Fibroblast of pulmonary artery (primary cell): Measurements from ENCODE around the gene LMBR1L.
A peak's percentile ranks its signal among the peaks of the same experiment; 100 is the strongest.

Source experiments
- DNase-seq: peaks from one replicate; pipeline ENCODE4 v3.0.0-alpha.2; 2010; ENCODE audit warnings: low read depth
- H3K4me3 ChIP-seq: replicated peaks from 2 replicates; pipeline ENCODE4 v1.5.1; 2011; ENCODE audit warnings: low read depth, mild to moderate bottlenecking, control low read depth, low read length, moderate library complexity
- TF ChIP-seq, protein P1 (sequence below): IDR thresholded peaks from 2 replicates; pipeline ENCODE4 v1.5.1; 2011; ENCODE audit warnings: mild to moderate bottlenecking, control low read depth, low read length, inconsistent platforms; ENCODE audit errors: missing control alignments

The LMBR1L gene

DNA sequence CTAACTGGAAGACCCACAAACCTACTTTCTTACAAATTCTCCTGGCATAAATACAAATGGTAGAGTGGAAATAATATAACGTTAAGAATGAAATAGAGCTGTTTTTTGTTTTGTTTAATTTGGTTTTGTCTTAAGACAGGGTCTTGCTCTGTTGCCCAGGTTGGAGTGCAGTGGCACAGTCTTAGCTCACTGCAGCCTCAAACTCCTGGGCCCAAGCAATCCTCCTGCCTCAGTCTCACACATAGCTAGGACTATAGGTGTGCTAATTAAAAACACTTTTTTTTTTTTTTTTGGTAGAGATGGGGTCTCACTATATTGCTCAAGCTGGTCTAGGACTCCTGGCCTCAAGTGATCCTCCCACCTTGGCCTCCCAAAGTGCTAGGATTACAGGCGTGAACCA is 11.9 kb downstream of the LMBR1L start:
- no peak for DNase-seq
- TF ChIP-seq, protein P1, sequence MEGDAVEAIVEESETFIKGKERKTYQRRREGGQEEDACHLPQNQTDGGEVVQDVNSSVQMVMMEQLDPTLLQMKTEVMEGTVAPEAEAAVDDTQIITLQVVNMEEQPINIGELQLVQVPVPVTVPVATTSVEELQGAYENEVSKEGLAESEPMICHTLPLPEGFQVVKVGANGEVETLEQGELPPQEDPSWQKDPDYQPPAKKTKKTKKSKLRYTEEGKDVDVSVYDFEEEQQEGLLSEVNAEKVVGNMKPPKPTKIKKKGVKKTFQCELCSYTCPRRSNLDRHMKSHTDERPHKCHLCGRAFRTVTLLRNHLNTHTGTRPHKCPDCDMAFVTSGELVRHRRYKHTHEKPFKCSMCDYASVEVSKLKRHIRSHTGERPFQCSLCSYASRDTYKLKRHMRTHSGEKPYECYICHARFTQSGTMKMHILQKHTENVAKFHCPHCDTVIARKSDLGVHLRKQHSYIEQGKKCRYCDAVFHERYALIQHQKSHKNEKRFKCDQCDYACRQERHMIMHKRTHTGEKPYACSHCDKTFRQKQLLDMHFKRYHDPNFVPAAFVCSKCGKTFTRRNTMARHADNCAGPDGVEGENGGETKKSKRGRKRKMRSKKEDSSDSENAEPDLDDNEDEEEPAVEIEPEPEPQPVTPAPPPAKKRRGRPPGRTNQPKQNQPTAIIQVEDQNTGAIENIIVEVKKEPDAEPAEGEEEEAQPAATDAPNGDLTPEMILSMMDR = no peak
- H3K4me3 ChIP-seq = no peak overlapping the region

DNA sequence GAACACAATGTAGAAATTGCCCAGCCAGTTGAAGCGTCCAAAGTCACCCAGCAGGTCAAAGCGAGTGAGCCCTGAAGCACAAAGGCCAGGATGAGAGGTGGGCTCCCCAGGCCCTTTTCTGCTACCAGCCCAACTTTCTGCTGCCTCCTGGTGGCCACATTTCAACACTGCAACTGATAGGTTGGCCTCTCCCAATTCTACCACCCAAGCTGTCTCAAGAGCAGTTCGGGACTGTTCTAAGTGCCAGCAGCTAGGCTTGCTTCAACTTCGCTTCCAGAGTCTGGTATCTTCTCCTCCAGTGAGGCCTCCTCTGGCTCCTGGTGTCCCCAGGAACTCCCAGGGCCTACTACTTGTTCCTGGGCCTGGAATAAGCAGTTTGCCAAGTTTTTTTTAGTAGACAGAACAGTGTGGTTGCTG is 12.6 kb downstream of the LMBR1L start:
- DNase-seq = peak; percentile 63
- H3K4me3 ChIP-seq = no peak overlapping the region
- TF ChIP-seq, protein P1 = peak; percentile 90

DNA sequence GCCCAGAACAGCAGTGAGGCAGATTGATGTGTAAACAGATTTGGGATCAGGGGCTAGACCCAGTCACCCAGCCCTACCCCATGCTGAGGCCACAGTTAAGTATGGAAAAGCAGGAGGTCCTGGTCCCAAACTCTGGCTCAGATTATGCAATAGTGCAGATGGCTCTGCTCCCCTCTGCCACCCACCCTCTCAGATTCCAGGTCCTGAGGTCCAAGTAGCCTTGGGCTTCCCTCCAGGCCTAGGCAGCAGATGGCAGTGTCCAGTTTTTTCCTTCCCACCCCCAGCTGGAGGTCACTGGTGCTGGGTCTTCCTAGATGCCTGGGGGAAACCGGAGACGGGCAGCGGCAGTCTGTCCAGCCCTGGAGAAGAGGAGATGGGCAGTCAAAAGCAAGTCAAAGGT is 13.3 kb downstream of the LMBR1L start:
- no peak overlapping the region for H3K4me3 ChIP-seq
- no peak for DNase-seq
- TF ChIP-seq, protein P1 = no peak

DNA sequence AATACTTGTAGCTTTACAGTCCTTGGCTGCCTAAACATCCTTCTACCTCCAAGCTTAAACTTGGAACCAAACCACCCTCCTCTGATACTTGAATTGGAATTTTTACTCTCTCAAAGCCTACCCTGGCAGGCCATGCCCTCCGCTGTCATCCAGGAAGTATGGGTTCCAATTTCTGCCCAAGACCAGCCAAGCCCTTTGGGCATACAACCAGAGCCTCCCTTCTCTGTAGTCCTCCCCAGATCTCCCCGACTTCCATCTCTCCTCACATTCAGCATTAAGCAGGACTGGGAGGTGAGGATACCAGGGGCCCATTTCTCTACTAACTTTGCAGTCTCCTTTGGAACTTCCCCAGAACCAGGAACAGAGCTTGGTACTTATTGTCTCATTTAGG is 15.7 kb downstream of the LMBR1L start:
- TF ChIP-seq, protein P1 = no peak
- no peak overlapping the region for H3K4me3 ChIP-seq
- DNase-seq = no peak

DNA sequence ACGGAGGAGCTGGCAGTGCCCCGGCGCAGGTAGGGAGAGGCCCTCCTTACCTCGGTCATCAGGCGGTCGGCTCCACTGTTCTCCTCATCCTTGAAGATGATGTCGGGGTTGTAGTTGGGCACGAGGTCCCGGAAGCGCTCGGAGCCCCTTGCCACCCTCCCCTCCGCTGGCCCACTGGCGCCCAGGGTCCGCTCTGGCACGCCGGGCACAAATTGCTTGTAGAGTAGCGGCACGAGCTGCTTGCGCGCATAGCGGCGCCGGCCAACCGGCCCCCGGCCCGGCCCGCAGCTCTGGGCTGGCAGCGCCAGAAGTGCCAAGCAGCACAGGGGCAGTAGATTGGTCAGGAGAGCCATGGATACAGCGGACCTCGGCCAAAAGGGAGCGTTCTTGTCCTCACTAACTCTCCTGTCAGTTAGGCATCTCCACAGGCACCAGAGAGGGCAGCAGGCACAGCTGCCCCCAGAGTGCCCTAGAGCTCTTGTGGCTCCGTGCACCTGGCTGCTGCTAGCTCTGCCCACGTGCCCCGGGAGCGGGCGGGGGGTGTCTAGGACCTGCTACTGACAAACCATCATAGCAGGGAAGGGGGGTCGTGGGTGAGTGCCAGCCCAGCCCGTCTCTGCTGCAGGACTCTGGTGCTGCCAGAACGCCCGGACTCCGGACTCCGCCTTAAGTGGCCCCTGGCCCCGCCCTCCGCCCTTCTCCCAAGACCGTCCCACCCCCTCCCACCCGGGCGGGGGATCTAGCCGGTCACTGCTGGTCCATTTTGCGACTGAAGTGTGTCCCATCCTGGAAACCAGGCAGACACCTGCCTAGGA is 16.3 kb downstream of the LMBR1L start, which contains the start of gene DHH:
DHH (minus strand) TSS at position 642 of the 815 bp plus-strand sequence; CDS start at position 353, 289 bp downstream.
- TF ChIP-seq, protein P1 = no peak
- no peak within 1 kb of the TSS for H3K4me3 ChIP-seq

DNA sequence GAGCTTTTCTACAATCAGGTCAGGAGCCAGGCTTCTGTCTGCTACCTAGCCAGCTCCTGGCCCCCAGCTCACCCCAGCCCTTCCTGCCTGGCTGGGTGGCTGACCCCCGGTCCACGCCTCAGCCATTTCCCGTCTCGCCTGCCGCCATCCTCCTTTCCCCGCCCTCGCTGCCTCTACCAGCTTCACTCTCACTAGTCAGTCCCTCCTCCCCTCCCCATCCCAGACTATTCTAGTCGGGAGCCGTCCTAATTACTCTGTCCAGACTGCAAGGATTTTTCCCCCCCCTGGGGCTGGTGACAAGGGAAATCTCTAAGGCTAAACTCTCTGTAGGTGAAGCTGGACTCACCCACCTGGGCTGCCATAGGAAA is 16.9 kb downstream of the LMBR1L start:
- DNase-seq = no peak

More for the DNA sequence above, 16.3 kb downstream of the LMBR1L start, which contains the start of gene DHH:
- DNase-seq = no peak

More for the DNA sequence above, 16.9 kb downstream of the LMBR1L start:
- TF ChIP-seq, protein P1 = no peak
- H3K4me3 ChIP-seq = no peak overlapping the region
